WTC11 (cell line): ENCODE results near the gene CHMP1B.

Experiments
- ESRRA ChIP-seq: sonication (generic); formaldehyde crosslinking; IDR thresholded peaks from 2 replicates; pipeline ENCODE4 v1.8.1; 2022; ENCODE audit warnings: mild to moderate bottlenecking, missing genetic modification reagents, borderline replicate concordance
- FOXP1 ChIP-seq: sonication (generic); formaldehyde crosslinking; IDR thresholded peaks from 2 replicates; pipeline ENCODE4 v1.8.0; 2022; ENCODE audit warnings: missing genetic modification reagents, mild to moderate bottlenecking, moderate library complexity, borderline replicate concordance
- IRF2 ChIP-seq: sonication (generic); formaldehyde crosslinking; IDR thresholded peaks from 2 replicates; pipeline ENCODE4 v1.8.0; 2022; ENCODE audit warnings: low read depth, missing genetic modification reagents, borderline replicate concordance
- NR2C2 ChIP-seq: sonication (generic); formaldehyde crosslinking; IDR thresholded peaks from 2 replicates; pipeline ENCODE4 v1.8.0; 2022; ENCODE audit warnings: mild to moderate bottlenecking, missing genetic modification reagents
- SP1 ChIP-seq: sonication (generic); formaldehyde crosslinking; conservative IDR thresholded peaks from 2 replicates; pipeline ENCODE4 v1.8.1; 2022; ENCODE audit warnings: missing genetic modification reagents
- TEAD1 ChIP-seq: sonication (generic); formaldehyde crosslinking; IDR thresholded peaks from 2 replicates; pipeline ENCODE4 v1.8.0; 2022; ENCODE audit warnings: mild to moderate bottlenecking, missing genetic modification reagents
- ZNF121 ChIP-seq: sonication (generic); formaldehyde crosslinking; IDR thresholded peaks from 2 replicates; pipeline ENCODE4 v1.8.0; 2023; ENCODE audit warnings: missing genetic modification reagents
- ZNF671 ChIP-seq: fragments of 250-450 bp; sonication (Bioruptor Pico); IDR thresholded peaks from 2 replicates; pipeline ENCODE4 v1.8.0; 2021; ENCODE audit warnings: mild to moderate bottlenecking
- TF ChIP-seq, protein P1 (sequence below): fragments of 200-600 bp; IDR thresholded peaks from 2 replicates; pipeline ENCODE4 v1.8.0; 2022; ENCODE audit warnings: antibody characterized with exemption
- TF ChIP-seq, protein P2 (sequence below): sonication (generic); formaldehyde crosslinking; IDR thresholded peaks from 2 replicates; pipeline ENCODE4 v1.8.1; 2022; ENCODE audit warnings: low read depth, mild to moderate bottlenecking, moderate library complexity, missing genetic modification reagents, borderline replicate concordance

DNA sequence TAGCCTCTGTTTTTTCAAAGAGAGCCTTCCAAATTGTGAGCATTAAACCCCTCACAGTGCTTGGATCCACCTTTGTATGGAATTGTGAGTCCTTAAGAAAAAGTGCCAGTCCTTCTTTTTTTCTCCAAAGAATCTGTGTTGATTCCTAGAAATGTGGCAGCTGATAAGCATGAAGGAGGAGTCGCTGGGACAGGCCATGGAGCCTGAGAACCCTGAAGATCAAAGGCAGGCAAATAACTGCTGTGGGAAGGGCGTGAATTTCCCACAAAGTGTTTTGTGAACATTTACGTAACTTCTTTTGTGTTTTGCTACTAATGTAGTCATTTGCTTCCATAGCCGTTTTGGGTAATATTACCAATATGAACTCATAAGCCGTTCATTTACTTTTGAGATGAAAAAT, 27.7 kb upstream of the CHMP1B start:
- no peak for TF ChIP-seq TEAD1 (CRISPR knock-in tag)
- no peak for TF ChIP-seq NR2C2 (CRISPR knock-in tag)
- no peak for TF ChIP-seq SP1 (CRISPR knock-in tag)
- no peak for TF ChIP-seq ZNF121 (CRISPR knock-in tag)
- TF ChIP-seq, protein P1, sequence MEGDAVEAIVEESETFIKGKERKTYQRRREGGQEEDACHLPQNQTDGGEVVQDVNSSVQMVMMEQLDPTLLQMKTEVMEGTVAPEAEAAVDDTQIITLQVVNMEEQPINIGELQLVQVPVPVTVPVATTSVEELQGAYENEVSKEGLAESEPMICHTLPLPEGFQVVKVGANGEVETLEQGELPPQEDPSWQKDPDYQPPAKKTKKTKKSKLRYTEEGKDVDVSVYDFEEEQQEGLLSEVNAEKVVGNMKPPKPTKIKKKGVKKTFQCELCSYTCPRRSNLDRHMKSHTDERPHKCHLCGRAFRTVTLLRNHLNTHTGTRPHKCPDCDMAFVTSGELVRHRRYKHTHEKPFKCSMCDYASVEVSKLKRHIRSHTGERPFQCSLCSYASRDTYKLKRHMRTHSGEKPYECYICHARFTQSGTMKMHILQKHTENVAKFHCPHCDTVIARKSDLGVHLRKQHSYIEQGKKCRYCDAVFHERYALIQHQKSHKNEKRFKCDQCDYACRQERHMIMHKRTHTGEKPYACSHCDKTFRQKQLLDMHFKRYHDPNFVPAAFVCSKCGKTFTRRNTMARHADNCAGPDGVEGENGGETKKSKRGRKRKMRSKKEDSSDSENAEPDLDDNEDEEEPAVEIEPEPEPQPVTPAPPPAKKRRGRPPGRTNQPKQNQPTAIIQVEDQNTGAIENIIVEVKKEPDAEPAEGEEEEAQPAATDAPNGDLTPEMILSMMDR: no peak
- no peak for TF ChIP-seq ZNF671 (CRISPR knock-in tag)
- TF ChIP-seq ESRRA (CRISPR knock-in tag): no peak
- TF ChIP-seq, protein P2, sequence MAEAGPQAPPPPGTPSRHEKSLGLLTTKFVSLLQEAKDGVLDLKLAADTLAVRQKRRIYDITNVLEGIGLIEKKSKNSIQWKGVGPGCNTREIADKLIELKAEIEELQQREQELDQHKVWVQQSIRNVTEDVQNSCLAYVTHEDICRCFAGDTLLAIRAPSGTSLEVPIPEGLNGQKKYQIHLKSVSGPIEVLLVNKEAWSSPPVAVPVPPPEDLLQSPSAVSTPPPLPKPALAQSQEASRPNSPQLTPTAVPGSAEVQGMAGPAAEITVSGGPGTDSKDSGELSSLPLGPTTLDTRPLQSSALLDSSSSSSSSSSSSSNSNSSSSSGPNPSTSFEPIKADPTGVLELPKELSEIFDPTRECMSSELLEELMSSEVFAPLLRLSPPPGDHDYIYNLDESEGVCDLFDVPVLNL (CRISPR knock-in tag): no peak
- TF ChIP-seq IRF2 (CRISPR knock-in tag): no peak
- TF ChIP-seq FOXP1 (CRISPR knock-in tag): no peak
